Stomach (tissue), 9 donors: ENCODE measurements around the gene PRKAG1. TPM values are rescaled to one million over a fixed set of nuclear protein-coding genes. Genes with fewer than 3 reads are reported as not detected.

Source experiments
- DNase-seq, 2 donors: peaks; one replicate each; pipeline versions ENCODE4 v3.0.0 to v3.0.0-alpha.2; 2013 to 2019
- H3K27ac ChIP-seq, 5 donors: fragments of 200-600 bp in 4 of 5; sonication (generic) in 4 of 5; one replicate each; pipeline ENCODE4 v1.5.1; 2013 to 2019; ENCODE audit warnings: mild to moderate bottlenecking in 1 of 5, moderate library complexity in 1 of 5
- H3K27me3 ChIP-seq, 3 donors: fragments of 200-600 bp; sonication (generic); one replicate each; pipeline ENCODE4 v1.5.1; 2017 to 2019; ENCODE audit warnings: mixed run types in 1 of 3
- H3K36me3 ChIP-seq, 4 donors: fragments of 200-600 bp; sonication (generic); 1 replicate in 3 of 4; 2 replicates in 1 of 4; pipeline ENCODE4 v1.5.1; 2016 to 2019
- H3K4me1 ChIP-seq, 4 donors: fragments of 200-600 bp; sonication (generic); one replicate each; pipeline ENCODE4 v1.5.1; 2016 to 2019
- H3K4me3 ChIP-seq, 4 donors: fragments of 200-600 bp; sonication (generic) in 3 of 4; one replicate each; pipeline ENCODE4 v1.5.1; 2016 to 2019; ENCODE audit warnings: mild to moderate bottlenecking in 1 of 4
- H3K9me3 ChIP-seq, 4 donors: fragments of 200-600 bp; sonication (generic); one replicate each; pipeline ENCODE4 v1.5.1; 2016 to 2019
- EP300 ChIP-seq: sonication (generic); formaldehyde crosslinking; IDR thresholded peaks from one replicate; pipeline ENCODE4 v1.6.1; 2017; ENCODE audit warnings: antibody characterized with exemption
- POLR2A ChIP-seq, 4 donors: fragments of 450-650 bp; IDR thresholded peaks; one replicate each; pipeline ENCODE4 v1.6.1; 2016; ENCODE audit warnings: antibody characterized with exemption in 4 of 4, control low read depth in 2 of 4, mild to moderate bottlenecking in 1 of 4, moderate library complexity in 1 of 4
- POLR2AphosphoS5 ChIP-seq, 3 donors: sonication (generic); formaldehyde crosslinking; IDR thresholded peaks; one replicate each; pipeline ENCODE4 v1.6.1; 2016; ENCODE audit warnings: antibody characterized with exemption in 3 of 3
- WGBS, 5 donors: extraction: QIAGEN DNeasy Blood & Tissue Kit in 3 of 5; methylation state at CpG; one replicate each; pipeline versions ENCODE4 v1.1.5 to v1.1.7; 2013 to 2018; 5-methylcytosine and 5-hydroxymethylcytosine counted together
- intact Hi-C: fragments of 100-400 bp; cut with DNase I; formaldehyde crosslinking; loops from one replicate; pipeline ENCODE4 v1.15.1; 2023; ENCODE audit warnings: low total_unique reads
- polyA plus RNA-seq, 3 donors: library from polyadenylated mRNA; stranded (reverse); fragments of 200-250 nt; gene quantifications; one replicate each; pipeline ENCODE4 v1.2.3, GENCODE V29; 2013
- total RNA-seq, 5 donors: library from RNA; depleted of rRNA; stranded (reverse); fragments of >200 nt; gene quantifications; one replicate each; pipeline versions ENCODE4 v1.1.0 to v1.2.3, GENCODE V29; 2014 to 2016
- TF ChIP-seq, protein P1 (sequence below), 7 experiments: fragments of 450-650 bp in 4 of 7; fragments of 200-600 bp in 3 of 7; sonication (generic) in 3 of 7; IDR thresholded peaks; one replicate each; pipeline ENCODE4 v1.5.1; 2016 to 2019; ENCODE audit warnings: antibody characterized with exemption in 7 of 7, control low read depth in 2 of 7, mild to moderate bottlenecking in 1 of 7
- donor health status: healthy with polysubstance abuse.
- donor health status: Bipolar disorder and iron deficiency.
- donor health status: healthy.

Gene PRKAG1
- total and polyA plus RNA-seq, 8 donors: 5.8 to 68.7 (median 43.2) TPM

DNA sequence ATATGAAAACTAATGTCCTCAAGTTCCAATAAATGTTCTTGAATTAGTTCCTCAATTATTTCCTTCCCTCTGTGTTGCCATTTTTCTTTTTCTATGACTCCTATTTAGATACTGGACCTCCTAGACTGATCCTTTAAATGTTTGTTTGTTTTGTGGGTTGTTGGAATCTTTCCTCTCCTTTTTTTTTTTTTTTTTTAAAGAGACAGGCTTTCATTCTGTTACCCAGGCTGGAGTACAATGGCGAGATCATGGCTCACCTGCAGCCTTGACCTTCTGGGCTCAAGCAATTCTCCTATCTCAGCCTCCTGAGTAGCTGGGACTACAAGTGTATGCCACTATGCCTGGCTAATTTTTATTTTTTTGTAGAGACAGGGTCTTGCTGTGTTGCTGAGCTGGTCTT lies 9.6 kb downstream of the PRKAG1 start:
- no peak for DNase-seq
- H3K4me1 ChIP-seq: no peaks in the 10 kb centered on the region
- WGBS, 5 donors: 73 to 94% (median 86%) methylated on average over 1 of the region's 1 CpG
- TF ChIP-seq POLR2A (IDR thresholded peaks at IDR 0.05) (no peak), POLR2AphosphoS5 (IDR thresholded peaks at IDR 0.05) (no peak), EP300 (no peak)
- TF ChIP-seq, protein P1, sequence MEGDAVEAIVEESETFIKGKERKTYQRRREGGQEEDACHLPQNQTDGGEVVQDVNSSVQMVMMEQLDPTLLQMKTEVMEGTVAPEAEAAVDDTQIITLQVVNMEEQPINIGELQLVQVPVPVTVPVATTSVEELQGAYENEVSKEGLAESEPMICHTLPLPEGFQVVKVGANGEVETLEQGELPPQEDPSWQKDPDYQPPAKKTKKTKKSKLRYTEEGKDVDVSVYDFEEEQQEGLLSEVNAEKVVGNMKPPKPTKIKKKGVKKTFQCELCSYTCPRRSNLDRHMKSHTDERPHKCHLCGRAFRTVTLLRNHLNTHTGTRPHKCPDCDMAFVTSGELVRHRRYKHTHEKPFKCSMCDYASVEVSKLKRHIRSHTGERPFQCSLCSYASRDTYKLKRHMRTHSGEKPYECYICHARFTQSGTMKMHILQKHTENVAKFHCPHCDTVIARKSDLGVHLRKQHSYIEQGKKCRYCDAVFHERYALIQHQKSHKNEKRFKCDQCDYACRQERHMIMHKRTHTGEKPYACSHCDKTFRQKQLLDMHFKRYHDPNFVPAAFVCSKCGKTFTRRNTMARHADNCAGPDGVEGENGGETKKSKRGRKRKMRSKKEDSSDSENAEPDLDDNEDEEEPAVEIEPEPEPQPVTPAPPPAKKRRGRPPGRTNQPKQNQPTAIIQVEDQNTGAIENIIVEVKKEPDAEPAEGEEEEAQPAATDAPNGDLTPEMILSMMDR (IDR thresholded peaks at IDR 0.05): no peak
- H3K27me3 ChIP-seq: peaks cover 0 to 13% (median 0%) of the 10 kb centered on the region in 3 donors
- peaks cover 34 to 89% (median 84%) of the 10 kb centered on the region in 4 donors for H3K36me3 ChIP-seq
- intact Hi-C loops: no loop called here
- no peak overlapping the region for H3K4me3 ChIP-seq
- no peak overlapping the region for H3K27ac ChIP-seq
- no peaks in the 10 kb centered on the region for H3K9me3 ChIP-seq

DNA sequence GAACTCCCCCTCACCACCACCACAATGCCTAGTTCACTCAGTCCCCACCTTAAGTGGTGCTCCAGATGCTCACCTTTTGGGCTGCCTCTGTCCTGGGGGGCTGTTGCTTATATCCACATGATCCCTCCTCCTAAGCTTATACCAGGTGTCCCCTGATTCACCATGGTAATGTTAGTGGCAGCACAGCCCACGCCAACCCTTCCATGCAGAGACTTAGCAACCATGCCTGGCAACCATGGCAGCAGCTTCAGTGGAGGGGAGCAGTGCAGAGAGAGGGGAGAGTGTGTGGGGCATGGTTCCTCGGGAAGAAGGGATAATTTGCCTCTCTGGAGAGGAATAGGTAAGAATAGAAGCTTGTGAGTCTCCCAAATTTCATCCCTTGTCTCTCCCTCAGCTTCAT lies 18.2 kb downstream of the PRKAG1 start:
- Histone ChIP-seq H3K9me3 (no peaks in the 10 kb centered on the region), H3K4me3 (no peak overlapping the region), H3K36me3 (peaks cover 27 to 52% (median 50%) of the 10 kb centered on the region in 4 donors), H3K4me1 (peaks cover 38 to 45% (median 42%) of the 10 kb centered on the region in 4 donors), H3K27ac (no peak overlapping the region), H3K27me3 (peaks cover 12 to 90% (median 33%) of the 10 kb centered on the region in 3 donors)
- peak in 1 of 2 donors; percentile 26 for DNase-seq
- no peak for TF ChIP-seq POLR2AphosphoS5 (IDR thresholded peaks at IDR 0.05)
- no peak for TF ChIP-seq EP300
- TF ChIP-seq, protein P1 (IDR thresholded peaks at IDR 0.05): no peak
- intact Hi-C loops: no loop called here
- 65 to 88% (median 86%) methylated on average over 2 of the region's 2 CpGs for WGBS, 5 donors

DNA sequence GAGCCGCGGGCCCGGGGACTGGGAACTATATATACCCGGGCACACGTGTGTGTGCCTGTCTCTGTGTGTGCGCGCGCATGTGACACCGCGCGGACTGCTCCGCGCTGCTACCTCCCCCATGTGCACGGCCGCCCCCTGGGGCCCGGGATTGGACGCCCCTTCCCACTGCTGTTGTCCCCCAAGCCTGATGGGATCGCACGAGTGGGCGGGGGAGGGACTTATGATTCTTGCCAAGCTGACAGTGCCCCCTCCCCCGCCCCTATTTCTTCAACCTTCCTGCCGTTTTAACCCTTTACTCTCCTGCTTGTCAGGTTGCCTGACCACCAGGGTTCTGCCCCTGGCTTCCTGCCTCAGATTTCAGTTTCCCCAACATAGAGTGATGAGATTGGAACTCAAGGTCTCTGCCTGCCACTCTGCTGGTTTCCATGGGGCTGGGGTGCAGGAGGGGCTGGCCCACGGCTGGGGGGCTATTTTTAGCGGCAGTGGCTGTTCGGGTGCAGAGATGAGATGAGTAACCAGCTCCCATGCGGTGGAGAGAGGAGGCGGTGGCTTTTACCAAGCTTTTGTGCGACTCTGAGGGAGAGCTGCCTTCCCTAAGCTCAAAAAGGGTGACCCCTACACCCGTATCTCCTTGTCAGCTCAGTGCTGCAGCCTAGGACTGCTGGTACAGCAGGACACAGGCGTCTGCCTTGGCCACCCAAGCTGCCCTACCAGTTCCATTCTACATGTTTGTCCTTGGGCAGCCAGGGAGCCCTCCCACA lies 19.0 kb downstream of the PRKAG1 start, which contains the start of gene DDN:
DDN (minus strand) TSS at position 5 of the 761 bp plus-strand sequence. CDS start 88 bp downstream, outside the sequence.
- H3K9me3 ChIP-seq: no peaks in the 10 kb centered on the region
- peak within 1 kb of the TSS in 2 of 5 donors; percentile 23 to 56 for H3K27ac ChIP-seq
- intact Hi-C loops: no loop called here
- peak in 1 of 3 donors; percentile 19 for TF ChIP-seq POLR2AphosphoS5 (IDR thresholded peaks at IDR 0.05)
- TF ChIP-seq, protein P1 (IDR thresholded peaks at IDR 0.05): no peak
- H3K4me3 ChIP-seq: peak within 1 kb of the TSS; percentile 49 to 69 (median 56)
- H3K27me3 ChIP-seq: peaks cover 12 to 93% (median 41%) of the 10 kb centered on the region in 3 donors
- WGBS, 5 donors: 1 to 6% (median 1%) methylated on average over 13 to 30 of the region's 30 CpGs
- H3K4me1 ChIP-seq: peaks cover 38 to 52% (median 50%) of the 10 kb centered on the region in 4 donors
- DNase-seq: peak; percentile 46 to 79
- peaks cover 19 to 44% (median 43%) of the 10 kb centered on the region in 4 donors for H3K36me3 ChIP-seq

DNA sequence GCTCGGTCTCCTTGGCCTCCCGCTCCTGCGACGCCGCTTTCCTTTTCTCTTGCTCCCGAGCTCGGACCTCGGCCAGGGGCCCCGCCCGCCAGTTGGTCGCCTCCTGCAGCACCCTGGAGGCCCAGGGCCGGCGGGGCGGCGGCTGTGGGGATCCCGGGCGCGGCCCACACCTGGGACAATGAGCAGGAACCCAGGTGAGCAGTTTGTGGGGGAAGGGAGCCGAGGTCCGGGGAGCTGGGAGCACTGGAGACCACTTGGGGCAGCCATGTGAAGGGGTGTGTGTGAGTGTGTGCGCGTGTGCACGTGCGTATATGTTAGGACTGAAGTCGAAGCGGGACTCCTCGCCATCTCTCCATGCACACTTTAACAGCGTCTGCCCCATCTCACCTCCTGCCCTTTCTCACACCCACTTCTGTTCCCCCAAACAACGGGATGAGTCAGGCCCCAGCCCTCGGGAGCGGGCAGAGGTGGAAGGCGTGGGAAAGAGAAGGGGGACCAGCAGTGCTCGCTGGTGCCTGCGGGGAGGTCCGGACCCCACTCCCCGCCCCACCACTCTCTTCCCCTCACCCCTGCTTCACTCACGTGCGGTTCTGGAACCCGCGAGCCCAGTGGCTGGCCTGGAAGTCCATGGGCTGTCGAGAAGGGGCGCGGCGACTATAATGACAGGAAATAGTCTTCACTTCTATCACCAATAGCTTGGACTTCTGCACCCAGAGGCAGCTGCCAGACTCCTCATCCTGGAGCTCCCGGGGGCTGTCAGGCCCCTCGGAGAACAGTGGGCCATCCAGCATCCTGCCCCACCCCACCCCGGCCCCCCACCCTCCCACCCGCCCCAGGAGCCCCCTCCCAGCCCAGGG lies 19.9 kb downstream of the PRKAG1 start:
- WGBS, 5 donors: 1 to 3% (median 1%) methylated on average over 38 to 48 of the region's 48 CpGs
- DNase-seq: peak; percentile 38 to 71
- H3K27me3 ChIP-seq: peaks cover 12 to 94% (median 49%) of the 10 kb centered on the region in 3 donors
- H3K4me1 ChIP-seq: peaks cover 38 to 54% (median 51%) of the 10 kb centered on the region in 4 donors
- TF ChIP-seq POLR2A (IDR thresholded peaks at IDR 0.05): no peak
- no peak for TF ChIP-seq EP300
- TF ChIP-seq, protein P1 (IDR thresholded peaks at IDR 0.05): no peak
- TF ChIP-seq POLR2AphosphoS5 (IDR thresholded peaks at IDR 0.05): no peak
- peaks cover 11 to 35% (median 34%) of the 10 kb centered on the region in 4 donors for H3K36me3 ChIP-seq
- peak overlapping the region in 1 of 5 donors; percentile 56 for H3K27ac ChIP-seq
- intact Hi-C loops: no loop called here
- no peaks in the 10 kb centered on the region for H3K9me3 ChIP-seq
- peak overlapping the region; percentile 49 to 69 (median 56) for H3K4me3 ChIP-seq
